HCT116 (cell line): ENCODE measurements around the gene TSPAN2. TPM values are rescaled to one million over a fixed set of nuclear protein-coding genes. Genes with fewer than 3 reads are reported as not detected.

Experiments used
- ATAC-seq: fragments of 200-7000 bp; cut with Tn5 transposase; 2 replicates; pipeline ENCODE4 v1.9.1; 2020; ENCODE audit warnings: mild to moderate bottlenecking, moderate library complexity
- BruUV-seq: library from RNA; stranded (reverse); fragments of 400-500 nt; replicated peaks from 2 replicates; lab custom pipeline; 2021; lab: Mats Ljungman, UMichigan
- CTCF ChIA-PET: fragments of 300-600 bp; sonication (Branson Sonifier 250); formaldehyde crosslinking; loops from one replicate; lab custom pipeline; 2021; ENCODE audit warnings: antibody characterized with exemption; lab: Charles Lee
- POLR2A ChIA-PET: fragments of 300-600, 350-600 bp; sonication (Branson Sonifier 250); formaldehyde crosslinking; loops from one replicate; lab custom pipeline; 2021; ENCODE audit warnings: antibody characterized with exemption; lab: Charles Lee
- RAD21 ChIA-PET, 2 experiments: fragments of 300-600 bp; sonication (Branson Sonifier 250); formaldehyde crosslinking; loops; one replicate each; lab custom pipeline; 2023; ENCODE audit warnings: low total read pairs in 2 of 2; ENCODE audit not compliant: uncharacterized antibody in 2 of 2, unreplicated experiment in 2 of 2, low non-redundant PET in 1 of 2; lab: Charles Lee
- DNase-seq: peaks from one replicate; pipeline ENCODE4 v3.0.0-alpha.2; 2010; ENCODE audit warnings: low read depth, low spot score
- H2AFZ ChIP-seq: fragments of 200-600 bp; shearing (Covaris generic), sonication (generic); 2 replicates; pipeline ENCODE4 v1.6.1; 2017; ENCODE audit warnings: low read depth, mixed run types, mixed read lengths, antibody characterized with exemption, low read length; ENCODE audit not compliant: poor library complexity, severe bottlenecking
- H3K27ac ChIP-seq: 2 replicates; pipeline ENCODE4 v1.5.1; 2012; ENCODE audit warnings: low read depth, low read length
- H3K27me3 ChIP-seq: fragments of 200-600 bp; sonication (generic); 2 replicates; pipeline ENCODE4 v1.6.1; 2016; ENCODE audit warnings: mixed run types, low read length, mixed read lengths; ENCODE audit not compliant: insufficient read depth
- H3K36me3 ChIP-seq, 2 experiments: fragments of 200-500 bp in 1 of 2; fragments of 200-600 bp in 1 of 2; sonication (Bioruptor generic) in 1 of 2; sonication (generic) in 1 of 2; 2 replicates each; pipeline versions ENCODE4 v1.5.1 to v1.6.1; 2014 to 2016; ENCODE audit warnings: low read length in 2 of 2, inconsistent platforms in 1 of 2, mixed read lengths in 1 of 2, mixed run types in 1 of 2; ENCODE audit not compliant: insufficient read depth in 2 of 2, control insufficient read depth in 1 of 2
- H3K4me1 ChIP-seq, 2 experiments: fragments of 200-600 bp in 1 of 2; sonication (generic) in 1 of 2; 2 replicates each; pipeline versions ENCODE4 v1.5.1 to v1.6.1; 2012 to 2017; ENCODE audit warnings: low read length in 2 of 2, inconsistent platforms in 1 of 2, mild to moderate bottlenecking in 1 of 2, mixed read lengths in 1 of 2, mixed run types in 1 of 2, moderate library complexity in 1 of 2; ENCODE audit not compliant: insufficient read depth in 2 of 2, control insufficient read depth in 1 of 2
- H3K4me2 ChIP-seq: fragments of 200-600 bp; sonication (generic); 2 replicates; pipeline ENCODE4 v1.6.1; 2017; ENCODE audit warnings: mixed run types, low read length, mixed read lengths
- H3K4me3 ChIP-seq, 2 experiments: fragments of 200-600 bp in 1 of 2; sonication (generic) in 1 of 2; replicated peaks in 1 of 2; 2 replicates each; pipeline ENCODE4 v1.5.1; 2011 to 2016; ENCODE audit warnings: low read length in 2 of 2, control low read depth in 1 of 2, low read depth in 1 of 2, mild to moderate bottlenecking in 1 of 2, mixed read lengths in 1 of 2, mixed run types in 1 of 2
- H3K79me2 ChIP-seq: fragments of 200-600 bp; sonication (generic); 2 replicates; pipeline ENCODE4 v1.6.1; 2017; ENCODE audit warnings: mild to moderate bottlenecking, mixed run types, low read length, moderate library complexity, mixed read lengths; ENCODE audit not compliant: insufficient read depth
- H3K9ac ChIP-seq: fragments of 200-600 bp; sonication (generic); 2 replicates; pipeline ENCODE4 v1.6.1; 2016; ENCODE audit warnings: low read length, mixed read lengths
- H3K9me2 ChIP-seq: fragments of 200-600 bp; sonication (generic), shearing (Covaris generic); 2 replicates; pipeline ENCODE4 v1.6.1; 2017; ENCODE audit warnings: mixed run types, mild to moderate bottlenecking, moderate library complexity; ENCODE audit not compliant: insufficient read depth
- H3K9me3 ChIP-seq, 2 experiments: fragments of 200-500 bp in 1 of 2; fragments of 200-600 bp in 1 of 2; sonication (Bioruptor generic) in 1 of 2; sonication (generic) in 1 of 2; 2 replicates each; pipeline ENCODE4 v1.6.1; 2014 to 2017; ENCODE audit warnings: low read length in 2 of 2, mixed read lengths in 2 of 2, inconsistent platforms in 1 of 2, low read depth in 1 of 2, mild to moderate bottlenecking in 1 of 2, mixed run types in 1 of 2, moderate library complexity in 1 of 2; ENCODE audit not compliant: control insufficient read depth in 1 of 2, insufficient read depth in 1 of 2
- H4K20me1 ChIP-seq: fragments of 200-600 bp; sonication (generic), shearing (Covaris generic); 2 replicates; pipeline ENCODE4 v1.6.1; 2017; ENCODE audit warnings: mixed run types, mild to moderate bottlenecking, moderate library complexity; ENCODE audit not compliant: insufficient read depth
- CEBPB ChIP-seq: IDR thresholded peaks from 2 replicates; pipeline ENCODE4 v1.6.1; 2012; ENCODE audit warnings: low read depth
- EZH2phosphoT487 ChIP-seq: fragments of 200-600 bp; IDR thresholded peaks from 2 replicates; pipeline ENCODE4 v1.6.1; 2018; ENCODE audit warnings: antibody characterized with exemption, borderline replicate concordance
- FOSL1 ChIP-seq: IDR thresholded peaks from 2 replicates; pipeline ENCODE4 v1.6.1; 2012; ENCODE audit warnings: low read depth
- JUND ChIP-seq: IDR thresholded peaks from 2 replicates; pipeline ENCODE4 v1.6.1; 2012
- POLR2AphosphoS5 ChIP-seq: IDR thresholded peaks from 2 replicates; pipeline ENCODE4 v1.6.1; 2011; ENCODE audit warnings: mild to moderate bottlenecking, low read depth, low read length, moderate library complexity
- RAD21 ChIP-seq: IDR thresholded peaks from 2 replicates; pipeline ENCODE4 v1.6.1; 2012; ENCODE audit warnings: low read depth, mild to moderate bottlenecking
- SRF ChIP-seq: IDR thresholded peaks from 2 replicates; pipeline ENCODE4 v1.6.1; 2012; ENCODE audit warnings: low read depth
- TCF7L2 ChIP-seq: IDR thresholded peaks from 2 replicates; pipeline ENCODE4 v1.7.0; 2011; ENCODE audit warnings: borderline replicate concordance, inconsistent platforms; ENCODE audit not compliant: insufficient read depth, insufficient read length; ENCODE audit errors: extremely low read depth
- YY1 ChIP-seq: IDR thresholded peaks from 2 replicates; pipeline ENCODE4 v1.6.1; 2011; ENCODE audit warnings: low read length, low read depth, moderate library complexity, mild to moderate bottlenecking; ENCODE audit not compliant: insufficient replicate concordance; ENCODE audit errors: extremely low read depth
- ZFX ChIP-seq: fragments of 450-650 bp; IDR thresholded peaks from 2 replicates; pipeline ENCODE4 v1.6.1; 2017
- intact Hi-C: fragments of 100-400 bp; cut with micrococcal nuclease; formaldehyde crosslinking; loops from 2 replicates; pipeline ENCODE4 v1.10.0; 2022
- total RNA-seq: library from RNA; stranded (reverse); gene quantifications from one replicate; pipeline ENCODE4 v1.2.1, GENCODE V29; 2021; ENCODE audit not compliant: unreplicated experiment
- TF ChIP-seq, protein P1 (sequence below): IDR thresholded peaks from 2 replicates; pipeline ENCODE4 v1.6.1; 2012
- TF ChIP-seq, protein P2 (sequence below): IDR thresholded peaks from 2 replicates; pipeline ENCODE4 v1.6.1; 2011; ENCODE audit warnings: mild to moderate bottlenecking, low read length, moderate library complexity; ENCODE audit not compliant: insufficient replicate concordance; ENCODE audit errors: extremely low read depth
- TF ChIP-seq, protein P3 (sequence below): IDR thresholded peaks from 2 replicates; pipeline ENCODE4 v1.6.1; 2012; ENCODE audit warnings: low read depth

The TSPAN2 gene
- total RNA-seq, 1 experiment from 2014 or later = 0.98 TPM

DNA sequence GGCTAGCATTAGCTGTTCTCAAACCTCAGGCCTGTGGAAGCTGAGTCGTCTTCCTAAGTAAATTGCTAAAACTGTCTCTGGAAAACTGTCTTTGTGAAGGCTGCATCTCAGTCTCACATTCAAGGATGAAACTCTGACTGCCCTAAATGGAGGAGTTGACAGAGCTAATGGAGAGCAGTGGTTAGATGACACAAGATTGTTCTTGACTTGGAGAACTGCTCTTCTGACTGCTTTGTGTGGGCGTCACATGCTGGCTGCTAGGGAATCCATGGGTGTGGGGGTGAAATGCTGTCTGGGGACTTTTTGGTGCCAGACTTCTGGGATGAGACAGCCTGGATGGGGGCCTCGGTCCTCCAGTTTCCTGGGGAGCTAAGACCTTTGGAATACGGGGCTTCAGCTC is 24.5 kb upstream of the TSPAN2 start:
- Histone ChIP-seq H3K36me3 (no peaks in the 10 kb centered on the region), H3K9me2 (no peaks in the 10 kb centered on the region), H3K4me3 (no peak overlapping the region), H3K9ac (no peak overlapping the region), H3K4me2 (peak overlapping the region; percentile 46), H3K27ac (no peak overlapping the region), H3K9me3 (no peaks in the 10 kb centered on the region), H3K27me3 (no peaks in the 10 kb centered on the region), H3K4me1 (peaks cover 12 to 31% of the 10 kb centered on the region in 2 experiments; a peak in 3 of 4 replicates), H4K20me1 (no peaks in the 10 kb centered on the region), H2AFZ (no peak overlapping the region)
- DNase-seq (no peak), ATAC-seq (no peak; the same call in 1 of the 2 replicates)
- ChIA-PET RAD21 (interaction anchor here (1.0 to 1.7 kb wide), 3 partner anchors 61 to 72 kb away, joined by 3 to 4 read pairs (median 3); no protein-coding TSS in a partner anchor), POLR2A (no interaction called here), CTCF (interaction anchor here (0.8 to 2.4 kb wide), 6 partner anchors 11 to 687 kb away, joined by 3 to 10 read pairs (median 5); no protein-coding TSS in a partner anchor)
- BruUV-seq = no TSS peak
- intact Hi-C loops = loop anchor here (10.0 kb wide), 1 partner anchor 1139 kb away; the partner anchor contains the start of gene OLFML3
- no peak for TF ChIP-seq SRF
- TF ChIP-seq, protein P1, sequence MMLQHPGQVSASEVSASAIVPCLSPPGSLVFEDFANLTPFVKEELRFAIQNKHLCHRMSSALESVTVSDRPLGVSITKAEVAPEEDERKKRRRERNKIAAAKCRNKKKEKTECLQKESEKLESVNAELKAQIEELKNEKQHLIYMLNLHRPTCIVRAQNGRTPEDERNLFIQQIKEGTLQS = no peak
- no peak for TF ChIP-seq FOSL1
- TF ChIP-seq POLR2AphosphoS5 = no peak
- TF ChIP-seq TCF7L2 = no peak
- TF ChIP-seq EZH2phosphoT487 = no peak
- TF ChIP-seq ZFX = no peak
- no peak for TF ChIP-seq YY1
- no peak for TF ChIP-seq RAD21
- TF ChIP-seq, protein P2, sequence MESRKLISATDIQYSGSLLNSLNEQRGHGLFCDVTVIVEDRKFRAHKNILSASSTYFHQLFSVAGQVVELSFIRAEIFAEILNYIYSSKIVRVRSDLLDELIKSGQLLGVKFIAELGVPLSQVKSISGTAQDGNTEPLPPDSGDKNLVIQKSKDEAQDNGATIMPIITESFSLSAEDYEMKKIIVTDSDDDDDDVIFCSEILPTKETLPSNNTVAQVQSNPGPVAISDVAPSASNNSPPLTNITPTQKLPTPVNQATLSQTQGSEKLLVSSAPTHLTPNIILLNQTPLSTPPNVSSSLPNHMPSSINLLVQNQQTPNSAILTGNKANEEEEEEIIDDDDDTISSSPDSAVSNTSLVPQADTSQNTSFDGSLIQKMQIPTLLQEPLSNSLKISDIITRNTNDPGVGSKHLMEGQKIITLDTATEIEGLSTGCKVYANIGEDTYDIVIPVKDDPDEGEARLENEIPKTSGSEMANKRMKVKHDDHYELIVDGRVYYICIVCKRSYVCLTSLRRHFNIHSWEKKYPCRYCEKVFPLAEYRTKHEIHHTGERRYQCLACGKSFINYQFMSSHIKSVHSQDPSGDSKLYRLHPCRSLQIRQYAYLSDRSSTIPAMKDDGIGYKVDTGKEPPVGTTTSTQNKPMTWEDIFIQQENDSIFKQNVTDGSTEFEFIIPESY = no peak
- TF ChIP-seq JUND = no peak
- no peak for TF ChIP-seq CEBPB
- TF ChIP-seq, protein P3, sequence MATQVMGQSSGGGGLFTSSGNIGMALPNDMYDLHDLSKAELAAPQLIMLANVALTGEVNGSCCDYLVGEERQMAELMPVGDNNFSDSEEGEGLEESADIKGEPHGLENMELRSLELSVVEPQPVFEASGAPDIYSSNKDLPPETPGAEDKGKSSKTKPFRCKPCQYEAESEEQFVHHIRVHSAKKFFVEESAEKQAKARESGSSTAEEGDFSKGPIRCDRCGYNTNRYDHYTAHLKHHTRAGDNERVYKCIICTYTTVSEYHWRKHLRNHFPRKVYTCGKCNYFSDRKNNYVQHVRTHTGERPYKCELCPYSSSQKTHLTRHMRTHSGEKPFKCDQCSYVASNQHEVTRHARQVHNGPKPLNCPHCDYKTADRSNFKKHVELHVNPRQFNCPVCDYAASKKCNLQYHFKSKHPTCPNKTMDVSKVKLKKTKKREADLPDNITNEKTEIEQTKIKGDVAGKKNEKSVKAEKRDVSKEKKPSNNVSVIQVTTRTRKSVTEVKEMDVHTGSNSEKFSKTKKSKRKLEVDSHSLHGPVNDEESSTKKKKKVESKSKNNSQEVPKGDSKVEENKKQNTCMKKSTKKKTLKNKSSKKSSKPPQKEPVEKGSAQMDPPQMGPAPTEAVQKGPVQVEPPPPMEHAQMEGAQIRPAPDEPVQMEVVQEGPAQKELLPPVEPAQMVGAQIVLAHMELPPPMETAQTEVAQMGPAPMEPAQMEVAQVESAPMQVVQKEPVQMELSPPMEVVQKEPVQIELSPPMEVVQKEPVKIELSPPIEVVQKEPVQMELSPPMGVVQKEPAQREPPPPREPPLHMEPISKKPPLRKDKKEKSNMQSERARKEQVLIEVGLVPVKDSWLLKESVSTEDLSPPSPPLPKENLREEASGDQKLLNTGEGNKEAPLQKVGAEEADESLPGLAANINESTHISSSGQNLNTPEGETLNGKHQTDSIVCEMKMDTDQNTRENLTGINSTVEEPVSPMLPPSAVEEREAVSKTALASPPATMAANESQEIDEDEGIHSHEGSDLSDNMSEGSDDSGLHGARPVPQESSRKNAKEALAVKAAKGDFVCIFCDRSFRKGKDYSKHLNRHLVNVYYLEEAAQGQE = no peak
- TF ChIP-seq, all 23 proteins: peak for 0
- no peaks in the 10 kb centered on the region for H3K79me2 ChIP-seq
